Loucy (cell line): Measurements from ENCODE around the gene CAPN1.

Source experiments
- CTCF ChIP-seq: fragments of 200-600 bp; sonication (generic); conservative IDR thresholded peaks from 2 replicates; pipeline ENCODE4 v1.5.1; 2014; ENCODE audit warnings: mild to moderate bottlenecking, antibody characterized with exemption, low read length
- EZH2phosphoT487 ChIP-seq: fragments of 200-600 bp; IDR thresholded peaks from 2 replicates; pipeline ENCODE4 v1.6.1; 2018; ENCODE audit warnings: antibody characterized with exemption, mild to moderate bottlenecking, moderate library complexity, borderline replicate concordance

GRCh38 chr11:65157336-65157735, 24.4 kb upstream of the CAPN1 start:
- TF ChIP-seq CTCF (no peak), EZH2phosphoT487 (no peak)
